Mucosa of rectum (tissue), 2 donors: ENCODE data around the gene CD274.

Experiments used
- H3K27ac ChIP-seq, 2 donors: one replicate each; pipeline ENCODE4 v1.7.0; 2013; ENCODE audit warnings: inconsistent platforms in 2 of 2, low read depth in 2 of 2, low read length in 2 of 2
- H3K27me3 ChIP-seq, 2 donors: one replicate each; pipeline ENCODE4 v1.7.0; 2013; ENCODE audit warnings: low read length in 2 of 2; ENCODE audit not compliant: control insufficient read depth in 2 of 2, insufficient read depth in 2 of 2
- H3K36me3 ChIP-seq, 2 donors: one replicate each; pipeline ENCODE4 v1.7.0; 2013; ENCODE audit warnings: low read length in 2 of 2; ENCODE audit not compliant: control insufficient read depth in 2 of 2, insufficient read depth in 2 of 2
- H3K4me1 ChIP-seq, 2 donors: one replicate each; pipeline ENCODE4 v1.7.0; 2013; ENCODE audit warnings: low read length in 2 of 2, mild to moderate bottlenecking in 1 of 2; ENCODE audit not compliant: control insufficient read depth in 2 of 2, insufficient read depth in 2 of 2
- H3K4me3 ChIP-seq, 2 donors: one replicate each; pipeline ENCODE4 v1.7.0; 2013; ENCODE audit warnings: low read length in 2 of 2
- H3K9ac ChIP-seq, 2 donors: one replicate each; pipeline ENCODE4 v1.7.0; 2013; ENCODE audit warnings: low read length in 2 of 2, low read depth in 1 of 2, mild to moderate bottlenecking in 1 of 2
- H3K9me3 ChIP-seq, 2 donors: one replicate each; pipeline ENCODE4 v1.7.0; 2013; ENCODE audit warnings: low read length in 2 of 2; ENCODE audit not compliant: control insufficient read depth in 2 of 2
- donor health status: healthy.
- donor health status: Normal muscosa, but diverticular disease.

Gene CD274

DNA sequence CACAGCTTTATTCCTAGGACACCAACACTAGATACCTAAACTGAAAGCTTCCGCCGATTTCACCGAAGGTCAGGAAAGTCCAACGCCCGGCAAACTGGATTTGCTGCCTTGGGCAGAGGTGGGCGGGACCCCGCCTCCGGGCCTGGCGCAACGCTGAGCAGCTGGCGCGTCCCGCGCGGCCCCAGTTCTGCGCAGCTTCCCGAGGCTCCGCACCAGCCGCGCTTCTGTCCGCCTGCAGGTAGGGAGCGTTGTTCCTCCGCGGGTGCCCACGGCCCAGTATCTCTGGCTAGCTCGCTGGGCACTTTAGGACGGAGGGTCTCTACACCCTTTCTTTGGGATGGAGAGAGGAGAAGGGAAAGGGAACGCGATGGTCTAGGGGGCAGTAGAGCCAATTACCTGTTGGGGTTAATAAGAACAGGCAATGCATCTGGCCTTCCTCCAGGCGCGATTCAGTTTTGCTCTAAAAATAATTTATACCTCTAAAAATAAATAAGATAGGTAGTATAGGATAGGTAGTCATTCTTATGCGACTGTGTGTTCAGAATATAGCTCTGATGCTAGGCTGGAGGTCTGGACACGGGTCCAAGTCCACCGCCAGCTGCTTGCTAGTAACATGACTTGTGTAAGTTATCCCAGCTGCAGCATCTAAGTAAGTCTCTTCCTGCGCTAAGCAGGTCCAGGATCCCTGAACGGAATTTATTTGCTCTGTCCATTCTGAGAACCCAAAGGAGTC, at the start of gene CD274:
Gene CD274, plus strand, starts transcription at position 184 of the 733 bp plus-strand sequence. CDS start 5,572 bp downstream, outside the sequence.
- Histone ChIP-seq H3K36me3 (no peaks in the 10 kb centered on the region), H3K27me3 (no peaks in the 10 kb centered on the region), H3K4me3 (peak within 1 kb of the TSS; percentile 74 to 90), H3K9ac (peak within 1 kb of the TSS; percentile 81 to 82), H3K9me3 (no peaks in the 10 kb centered on the region), H3K27ac (peak within 1 kb of the TSS; percentile 86 to 91), H3K4me1 (peaks cover 3 to 10% of the 10 kb centered on the region in 2 donors)

DNA sequence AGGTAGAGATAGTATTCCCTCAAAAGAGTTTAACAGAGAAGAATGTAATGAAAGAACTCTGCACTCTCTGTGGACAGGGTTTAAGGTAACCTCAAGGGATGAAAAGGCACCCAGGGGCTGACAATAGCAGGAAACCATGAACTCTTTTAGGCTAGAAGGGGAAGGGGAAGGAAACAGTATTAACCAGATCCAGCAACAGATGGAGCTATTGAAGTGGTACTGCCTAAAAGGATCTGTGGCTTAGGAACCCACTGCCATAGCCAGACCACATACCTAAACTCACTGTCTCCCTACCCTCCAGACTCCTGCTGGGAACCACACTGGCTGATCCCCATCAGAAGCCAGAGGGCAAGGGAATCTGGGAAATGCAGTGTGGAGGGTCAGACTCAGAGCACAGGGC, 48.1 kb upstream of the CD274 start:
- Histone ChIP-seq H3K9ac (no peak overlapping the region), H3K36me3 (peaks cover 0 to 3% of the 10 kb centered on the region in 2 donors), H3K27ac (no peak overlapping the region), H3K4me3 (no peak overlapping the region), H3K4me1 (no peaks in the 10 kb centered on the region), H3K9me3 (no peaks in the 10 kb centered on the region), H3K27me3 (no peaks in the 10 kb centered on the region)

DNA sequence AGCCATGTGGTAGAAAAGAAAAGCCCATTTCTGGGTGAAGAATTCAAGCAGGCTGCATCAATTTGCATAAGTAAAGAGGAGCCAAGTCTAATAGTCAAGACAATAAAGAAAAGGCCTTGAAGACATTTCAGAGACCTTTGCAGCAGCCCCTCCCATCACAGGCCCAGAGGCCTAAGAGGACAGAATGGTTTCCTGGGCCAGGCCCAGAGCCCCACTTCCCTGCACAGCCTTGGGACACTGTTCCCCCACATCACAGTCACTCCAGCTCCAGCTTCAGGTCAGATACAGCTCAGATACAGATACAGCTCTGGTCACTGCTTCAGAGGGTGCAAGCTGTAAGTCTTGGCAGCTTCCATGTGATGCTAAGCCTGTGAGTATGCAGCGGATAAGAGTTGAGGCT, 41.7 kb upstream of the CD274 start:
- H3K36me3 ChIP-seq, result peaks cover 0 to 3% of the 10 kb centered on the region in 2 donors
- H3K9ac ChIP-seq, result no peak overlapping the region
- peaks cover 2 to 3% of the 10 kb centered on the region in 2 donors for H3K9me3 ChIP-seq
- H3K27me3 ChIP-seq, result no peaks in the 10 kb centered on the region
- no peak overlapping the region for H3K4me3 ChIP-seq
- no peak overlapping the region for H3K27ac ChIP-seq
- no peaks in the 10 kb centered on the region for H3K4me1 ChIP-seq

DNA sequence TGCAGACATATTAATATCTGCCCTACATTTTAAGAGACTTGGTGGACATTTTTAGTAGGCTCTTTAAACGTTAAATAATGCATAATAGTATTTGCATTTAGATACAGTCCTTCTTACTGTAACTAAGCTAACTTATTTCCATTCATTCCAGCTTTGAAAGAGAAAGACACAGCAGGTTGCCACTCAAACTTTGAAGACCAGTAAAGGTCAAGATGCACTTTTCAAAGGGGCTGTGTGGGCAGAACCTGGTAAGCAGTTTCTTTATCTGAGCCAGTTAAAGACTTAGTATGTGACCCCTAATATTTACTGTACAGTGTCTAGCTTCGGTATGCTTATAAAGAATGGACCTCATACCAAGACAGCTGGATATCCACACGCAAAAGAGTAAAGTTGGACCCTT, 33.4 kb upstream of the CD274 start:
- Histone ChIP-seq H3K9ac (no peak overlapping the region), H3K27ac (no peak overlapping the region), H3K9me3 (no peaks in the 10 kb centered on the region)

DNA sequence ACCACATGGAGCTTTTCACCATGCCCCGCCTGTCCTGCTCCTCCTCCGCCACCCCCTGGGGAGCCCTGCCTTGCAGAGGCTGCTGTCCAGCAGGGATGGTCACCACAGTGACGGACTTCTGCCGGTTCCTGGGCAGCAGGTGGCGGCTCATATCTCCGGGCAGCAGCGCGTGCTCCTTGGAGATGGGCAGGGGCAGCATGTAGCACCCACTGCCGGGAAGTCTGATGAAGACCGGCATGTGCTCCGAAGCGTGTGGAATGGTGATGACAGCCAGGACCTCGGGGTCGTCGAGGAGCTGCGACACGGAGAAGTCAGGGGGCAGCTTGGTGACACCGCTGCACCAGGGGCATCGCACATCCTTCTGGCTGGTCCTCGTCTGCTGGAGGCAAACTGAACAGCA, 31.9 kb upstream of the CD274 start:
- no peak overlapping the region for H3K4me3 ChIP-seq
- no peaks in the 10 kb centered on the region for H3K27me3 ChIP-seq
- no peak overlapping the region for H3K9ac ChIP-seq
- H3K36me3 ChIP-seq, result peaks cover 9 to 12% of the 10 kb centered on the region in 2 donors
- H3K27ac ChIP-seq, result no peak overlapping the region
- H3K9me3 ChIP-seq, result no peaks in the 10 kb centered on the region
- no peaks in the 10 kb centered on the region for H3K4me1 ChIP-seq

More for the DNA sequence above, 33.4 kb upstream of the CD274 start:
- H3K27me3 ChIP-seq, result no peaks in the 10 kb centered on the region
- H3K4me1 ChIP-seq, result no peaks in the 10 kb centered on the region
- no peak overlapping the region for H3K4me3 ChIP-seq
- H3K36me3 ChIP-seq, result peaks cover 9 to 12% of the 10 kb centered on the region in 2 donors

DNA sequence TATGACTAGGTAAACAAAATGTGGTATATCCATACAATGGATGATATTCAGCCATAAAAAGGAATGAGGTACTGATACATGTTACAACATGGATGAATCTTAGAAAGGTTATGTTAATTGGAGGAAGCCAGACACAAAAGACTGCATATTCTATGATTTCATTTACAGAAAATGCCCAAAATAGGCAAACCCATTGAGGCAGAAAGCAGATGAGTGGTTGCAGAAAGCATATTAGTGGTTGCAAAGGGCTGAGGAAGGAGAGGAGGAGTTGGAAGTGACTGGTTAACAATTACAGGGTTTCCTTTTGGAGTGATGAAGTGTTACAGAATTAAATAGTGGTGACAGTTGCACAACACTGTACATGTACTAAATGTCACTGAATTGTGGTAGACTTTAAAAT, 30.4 kb upstream of the CD274 start:
- H3K9me3 ChIP-seq, result no peaks in the 10 kb centered on the region
- no peak overlapping the region for H3K4me3 ChIP-seq
- no peak overlapping the region for H3K27ac ChIP-seq
- H3K4me1 ChIP-seq, result no peaks in the 10 kb centered on the region
- H3K36me3 ChIP-seq, result peaks cover 9 to 12% of the 10 kb centered on the region in 2 donors
- H3K9ac ChIP-seq, result no peak overlapping the region
- H3K27me3 ChIP-seq, result no peaks in the 10 kb centered on the region

DNA sequence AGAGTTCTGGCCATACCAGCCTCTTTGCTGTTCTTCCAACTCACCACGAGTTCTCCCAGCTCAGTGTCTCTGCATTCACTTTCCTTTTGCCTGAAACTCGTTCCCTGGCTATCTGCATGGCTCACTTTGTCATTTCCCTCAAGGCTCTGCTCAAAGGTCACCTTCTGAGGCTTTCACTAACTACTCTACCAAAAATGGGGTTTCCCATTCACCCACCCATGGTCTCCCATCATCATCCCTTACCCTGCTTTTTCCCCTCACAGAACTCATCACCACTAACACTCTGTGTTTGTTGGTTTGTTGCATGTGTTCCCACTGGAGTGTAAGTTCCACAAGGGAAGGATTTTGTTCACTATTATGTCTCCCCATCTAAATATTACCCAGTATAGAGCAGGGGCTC, 29.2 kb upstream of the CD274 start:
- Histone ChIP-seq H3K36me3 (peaks cover 9 to 12% of the 10 kb centered on the region in 2 donors), H3K27ac (no peak overlapping the region), H3K27me3 (no peaks in the 10 kb centered on the region)

DNA sequence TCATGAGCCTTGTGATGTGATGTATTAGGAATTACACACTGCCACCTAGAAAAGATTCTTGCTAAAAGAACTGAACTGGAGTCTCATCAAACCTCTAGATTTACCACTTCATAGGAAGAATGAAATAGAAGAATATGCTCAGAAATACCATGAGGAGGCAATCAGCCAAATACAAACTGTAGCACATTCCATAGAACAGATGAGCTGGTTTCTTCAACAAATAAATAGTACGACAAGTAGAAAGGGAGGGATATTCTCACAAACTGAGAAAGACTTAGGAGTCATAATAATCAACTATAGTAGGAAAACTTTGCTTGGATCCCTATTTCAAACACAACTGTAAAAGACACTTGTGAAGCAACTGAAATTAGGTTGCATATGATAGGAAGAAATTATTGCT, 28.1 kb upstream of the CD274 start:
- Histone ChIP-seq H3K27ac (no peak overlapping the region), H3K9ac (no peak overlapping the region), H3K27me3 (no peaks in the 10 kb centered on the region), H3K9me3 (no peaks in the 10 kb centered on the region), H3K36me3 (peaks cover 9 to 12% of the 10 kb centered on the region in 2 donors), H3K4me1 (no peaks in the 10 kb centered on the region), H3K4me3 (no peak overlapping the region)

More for the DNA sequence above, 29.2 kb upstream of the CD274 start:
- H3K9me3 ChIP-seq, result no peaks in the 10 kb centered on the region
- H3K9ac ChIP-seq, result no peak overlapping the region
- no peaks in the 10 kb centered on the region for H3K4me1 ChIP-seq
- H3K4me3 ChIP-seq, result no peak overlapping the region

DNA sequence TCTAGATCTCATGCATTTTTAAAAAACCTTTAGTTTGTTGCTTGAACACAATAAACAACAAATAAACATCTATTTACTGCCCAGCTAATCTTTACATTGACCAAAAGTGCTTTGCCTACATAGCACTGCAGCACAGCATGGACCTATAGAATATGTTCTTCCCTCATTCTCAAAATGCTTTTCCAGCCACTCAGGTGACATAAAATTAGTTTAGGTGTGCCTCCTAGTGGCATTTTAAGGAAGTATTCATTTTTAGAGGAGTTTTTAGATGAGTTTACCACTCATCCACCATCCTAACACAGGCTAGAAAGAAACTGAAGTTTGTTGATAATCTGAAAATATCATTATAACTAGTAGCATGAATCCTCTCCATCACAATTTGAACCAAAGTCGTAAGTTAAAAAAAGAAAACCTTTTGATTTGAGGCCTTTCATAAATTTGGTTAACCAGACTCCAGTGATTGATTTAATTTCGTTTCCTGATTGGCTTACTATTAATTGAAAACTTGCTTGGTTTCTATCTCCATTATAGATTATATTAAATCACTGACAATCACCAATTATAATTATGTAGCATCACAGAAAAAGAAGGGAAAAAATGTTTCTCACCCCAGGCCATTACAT, 25.2 kb upstream of the CD274 start:
- Histone ChIP-seq H3K9ac (no peak overlapping the region), H3K4me1 (no peaks in the 10 kb centered on the region), H3K36me3 (peaks cover 0 to 8% of the 10 kb centered on the region in 2 donors), H3K27ac (no peak overlapping the region), H3K4me3 (no peak overlapping the region), H3K27me3 (no peaks in the 10 kb centered on the region), H3K9me3 (no peaks in the 10 kb centered on the region)

DNA sequence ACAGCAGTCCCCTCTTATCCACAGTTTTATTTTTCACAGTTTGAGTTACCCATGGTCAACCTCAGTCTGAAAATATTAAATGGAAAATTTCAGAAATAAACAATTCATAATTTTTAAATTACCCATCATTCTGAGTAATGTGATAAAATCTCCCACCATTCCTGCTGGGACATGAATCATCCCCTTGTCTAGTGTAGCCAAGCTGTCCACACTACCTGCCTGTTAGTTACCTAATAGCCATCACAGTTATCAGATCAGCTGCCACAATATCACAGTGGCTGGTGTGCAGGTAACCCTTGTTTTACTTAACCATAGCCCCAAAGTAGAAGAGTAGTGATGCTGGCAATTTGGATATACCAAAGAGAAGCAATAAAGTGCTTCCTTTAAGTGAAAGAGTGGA, 23.3 kb upstream of the CD274 start:
- no peak overlapping the region for H3K9ac ChIP-seq
- no peaks in the 10 kb centered on the region for H3K27me3 ChIP-seq
- H3K4me3 ChIP-seq, result no peak overlapping the region
- H3K27ac ChIP-seq, result no peak overlapping the region
- H3K36me3 ChIP-seq, result peaks cover 3 to 14% of the 10 kb centered on the region in 2 donors
- no peaks in the 10 kb centered on the region for H3K9me3 ChIP-seq
- no peaks in the 10 kb centered on the region for H3K4me1 ChIP-seq
